Measurements from ENCODE around the gene SHC2. TPM values are rescaled to one million over a fixed set of nuclear protein-coding genes. Genes with fewer than 3 reads are reported as not detected.

Gene SHC2
- total and polyA plus RNA-seq, 2 of the 8 experiments (the other 6 are each of a cell fraction or from before 2014, with no cell fraction given) = 4.4 to 7.3 TPM

GRCh38 chr19:467554-467953 lies 6.7 kb upstream of the SHC2 start (continued):
- TF ChIP-seq CREB1 (IDR thresholded peaks at IDR 0.05) (no peak), MAX (IDR thresholded peaks at IDR 0.05) (no peak), EP300 (IDR thresholded peaks at IDR 0.05; ENCODE audit: borderline replicate concordance in 1 of 2, low read depth in 2 of 2, low read length in 2 of 2) (no peak), BRCA1 (IDR thresholded peaks at IDR 0.05; ENCODE audit: low read depth, low read length) (no peak)

All from H1 (cell line).